Measurements from ENCODE around the gene TFAP2A.

The TFAP2A gene

GRCh38 chr6:10368861-10369260, 46.0 kb downstream of the TFAP2A start:
- Histone ChIP-seq H3K23ac (ENCODE audit: low read length) (no peak overlapping the region), H2BK120ac (ENCODE audit: insufficient read depth, low read length, poor library complexity) (no peak overlapping the region), H3K4me3 (ENCODE audit: low read depth, low read length) (no peak overlapping the region), H3K79me1 (ENCODE audit: low read length) (no peaks in the 10 kb centered on the region), H4K91ac (ENCODE audit: low read depth, low read length) (no peak overlapping the region), H3K36me3 (ENCODE audit: control insufficient read depth in 1 of 2, insufficient read depth in 2 of 2, low read length in 2 of 2) (no peaks in the 10 kb centered on the region), H3K27ac (ENCODE audit: low read depth, low read length) (no peak overlapping the region), H4K8ac (ENCODE audit: low read depth, low read length) (no peak overlapping the region), H4K12ac (ENCODE audit: low read depth, low read length) (no peak overlapping the region), H3K18ac (ENCODE audit: low read length) (no peak overlapping the region), H3K27me3 (ENCODE audit: insufficient read depth, low read length) (no peaks in the 10 kb centered on the region), H3K79me2 (ENCODE audit: control insufficient read depth, insufficient read depth, low read length, poor library complexity) (no peaks in the 10 kb centered on the region), H2AFZ (ENCODE audit: insufficient read depth, low read length, poor library complexity) (no peak overlapping the region), H3K4ac (ENCODE audit: low read depth, low read length) (no peak overlapping the region), H3K14ac (ENCODE audit: low read length) (no peak overlapping the region), H3K9ac (ENCODE audit: low read length) (no peak overlapping the region), H2AK5ac (ENCODE audit: low read length) (no peak overlapping the region), H2BK5ac (ENCODE audit: low read depth, low read length, poor library complexity) (no peak overlapping the region), H3K4me1 (ENCODE audit: control insufficient read depth in 1 of 2, insufficient read depth in 2 of 2, low read length in 2 of 2) (no peaks in the 10 kb centered on the region), H2BK12ac (ENCODE audit: low read length) (no peak overlapping the region), H3K9me3 (ENCODE audit: insufficient read depth, low read depth, low read length) (peaks cover under 1% of the 10 kb centered on the region), H3K4me2 (ENCODE audit: low read length) (no peak overlapping the region)
- no CpG with 5 or more reads among the region's 3 CpGs for WGBS (ENCODE audit: extremely low coverage, insufficient coverage, insufficient read length)
- no peak for DNase-seq

DNA sequence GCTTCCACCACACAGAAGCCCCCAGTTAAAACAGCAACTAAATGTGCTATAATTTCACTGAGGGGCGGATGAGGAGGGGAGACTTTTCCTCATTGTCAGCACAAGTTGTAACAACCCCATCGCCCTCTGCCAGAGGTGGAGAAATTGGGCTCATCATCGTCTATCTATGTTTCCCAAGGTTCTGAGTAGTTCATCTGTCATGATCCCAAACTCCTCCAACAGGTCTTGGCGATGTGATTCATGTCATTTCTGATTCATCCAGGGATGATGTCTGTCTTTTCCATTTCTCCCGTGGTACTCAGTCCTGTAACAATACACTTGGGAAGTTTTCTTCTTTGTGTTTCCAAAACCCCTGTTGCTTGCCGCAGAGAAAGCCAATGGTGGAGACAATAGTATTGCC, 51.0 kb downstream of the TFAP2A start:
- Histone ChIP-seq H4K91ac (ENCODE audit: low read depth, low read length) (no peak overlapping the region), H4K8ac (ENCODE audit: low read depth, low read length) (no peak overlapping the region), H3K9me3 (ENCODE audit: insufficient read depth, low read depth, low read length) (peaks cover 3% of the 10 kb centered on the region), H2BK5ac (ENCODE audit: low read depth, low read length, poor library complexity) (no peak overlapping the region), H2AFZ (ENCODE audit: insufficient read depth, low read length, poor library complexity) (no peak overlapping the region), H3K18ac (ENCODE audit: low read length) (no peak overlapping the region), H3K4me1 (ENCODE audit: control insufficient read depth in 1 of 2, insufficient read depth in 2 of 2, low read length in 2 of 2) (no peaks in the 10 kb centered on the region), H3K4me3 (ENCODE audit: low read depth, low read length) (no peak overlapping the region), H2BK12ac (ENCODE audit: low read length) (no peak overlapping the region), H3K27me3 (ENCODE audit: insufficient read depth, low read length) (no peaks in the 10 kb centered on the region), H2BK120ac (ENCODE audit: insufficient read depth, low read length, poor library complexity) (no peak overlapping the region), H4K12ac (ENCODE audit: low read depth, low read length) (no peak overlapping the region), H3K27ac (ENCODE audit: low read depth, low read length) (no peak overlapping the region), H3K79me1 (ENCODE audit: low read length) (no peaks in the 10 kb centered on the region), H3K4ac (ENCODE audit: low read depth, low read length) (no peak overlapping the region), H3K23ac (ENCODE audit: low read length) (no peak overlapping the region), H3K9ac (ENCODE audit: low read length) (no peak overlapping the region), H2AK5ac (ENCODE audit: low read length) (no peak overlapping the region), H3K36me3 (ENCODE audit: control insufficient read depth in 1 of 2, insufficient read depth in 2 of 2, low read length in 2 of 2) (no peaks in the 10 kb centered on the region), H3K79me2 (ENCODE audit: control insufficient read depth, insufficient read depth, low read length, poor library complexity) (no peaks in the 10 kb centered on the region), H3K4me2 (ENCODE audit: low read length) (no peak overlapping the region), H3K14ac (ENCODE audit: low read length) (no peak overlapping the region)
- peak; percentile 51 to 67 for DNase-seq
- WGBS (ENCODE audit: extremely low coverage, insufficient coverage, insufficient read length): no CpG with 5 or more reads among the region's 6 CpGs

DNA sequence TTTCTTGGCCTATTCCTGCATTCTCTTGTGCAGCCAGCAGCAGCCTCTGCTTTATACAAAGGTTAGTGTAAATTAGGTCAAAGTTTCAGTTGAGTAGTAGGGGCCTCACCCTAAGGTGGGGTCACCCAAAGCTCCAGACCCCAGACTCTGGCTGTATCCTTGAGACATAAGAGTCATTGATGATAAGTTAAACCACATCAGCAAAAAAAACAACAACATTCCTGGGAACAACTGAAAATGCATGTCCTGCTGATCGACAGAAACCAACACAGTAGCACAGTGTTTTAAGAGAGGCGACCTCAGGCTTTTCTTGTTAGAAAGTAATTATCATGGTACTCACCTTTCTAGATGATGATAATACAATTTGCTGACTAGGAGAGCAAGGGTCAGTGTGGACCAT, 52.6 kb downstream of the TFAP2A start:
- no peak overlapping the region for H4K91ac ChIP-seq (ENCODE audit: low read depth, low read length)
- no peak overlapping the region for H2BK12ac ChIP-seq (ENCODE audit: low read length)
- H3K9ac ChIP-seq (ENCODE audit: low read length): no peak overlapping the region
- no peak overlapping the region for H4K8ac ChIP-seq (ENCODE audit: low read depth, low read length)
- H3K27ac ChIP-seq (ENCODE audit: low read depth, low read length): no peak overlapping the region
- H4K12ac ChIP-seq (ENCODE audit: low read depth, low read length): no peak overlapping the region
- no peak overlapping the region for H3K23ac ChIP-seq (ENCODE audit: low read length)
- no peaks in the 10 kb centered on the region for H3K79me1 ChIP-seq (ENCODE audit: low read length)
- H3K4ac ChIP-seq (ENCODE audit: low read depth, low read length): no peak overlapping the region
- peaks cover 3% of the 10 kb centered on the region for H3K9me3 ChIP-seq (ENCODE audit: insufficient read depth, low read depth, low read length)
- no peak overlapping the region for H2AK5ac ChIP-seq (ENCODE audit: low read length)
- H3K18ac ChIP-seq (ENCODE audit: low read length): no peak overlapping the region
- DNase-seq: no peak
- H3K4me3 ChIP-seq (ENCODE audit: low read depth, low read length): no peak overlapping the region
- H2BK5ac ChIP-seq (ENCODE audit: low read depth, low read length, poor library complexity): no peak overlapping the region
- WGBS (ENCODE audit: extremely low coverage, insufficient coverage, insufficient read length): no CpG with 5 or more reads among the region's 2 CpGs
- no peaks in the 10 kb centered on the region for H3K4me1 ChIP-seq (ENCODE audit: control insufficient read depth in 1 of 2, insufficient read depth in 2 of 2, low read length in 2 of 2)
- H3K36me3 ChIP-seq (ENCODE audit: control insufficient read depth in 1 of 2, insufficient read depth in 2 of 2, low read length in 2 of 2): no peaks in the 10 kb centered on the region
- H2AFZ ChIP-seq (ENCODE audit: insufficient read depth, low read length, poor library complexity): no peak overlapping the region
- H3K14ac ChIP-seq (ENCODE audit: low read length): no peak overlapping the region
- no peak overlapping the region for H3K4me2 ChIP-seq (ENCODE audit: low read length)
- no peaks in the 10 kb centered on the region for H3K27me3 ChIP-seq (ENCODE audit: insufficient read depth, low read length)
- H3K79me2 ChIP-seq (ENCODE audit: control insufficient read depth, insufficient read depth, low read length, poor library complexity): no peaks in the 10 kb centered on the region
- H2BK120ac ChIP-seq (ENCODE audit: insufficient read depth, low read length, poor library complexity): no peak overlapping the region

GRCh38 chr6:10361428-10361827, 53.4 kb downstream of the TFAP2A start:
- no CpG with 5 or more reads among the region's 4 CpGs for WGBS (ENCODE audit: extremely low coverage, insufficient coverage, insufficient read length)
- H3K18ac ChIP-seq (ENCODE audit: low read length): no peak overlapping the region
- no peak overlapping the region for H3K23ac ChIP-seq (ENCODE audit: low read length)
- H2BK120ac ChIP-seq (ENCODE audit: insufficient read depth, low read length, poor library complexity): no peak overlapping the region
- no peak overlapping the region for H2AK5ac ChIP-seq (ENCODE audit: low read length)
- H3K4me2 ChIP-seq (ENCODE audit: low read length): no peak overlapping the region
- no peaks in the 10 kb centered on the region for H3K4me1 ChIP-seq (ENCODE audit: control insufficient read depth in 1 of 2, insufficient read depth in 2 of 2, low read length in 2 of 2)
- no peaks in the 10 kb centered on the region for H3K79me1 ChIP-seq (ENCODE audit: low read length)
- DNase-seq: no peak
- no peak overlapping the region for H4K91ac ChIP-seq (ENCODE audit: low read depth, low read length)
- no peak overlapping the region for H2BK12ac ChIP-seq (ENCODE audit: low read length)
- no peak overlapping the region for H4K8ac ChIP-seq (ENCODE audit: low read depth, low read length)
- no peak overlapping the region for H3K14ac ChIP-seq (ENCODE audit: low read length)
- no peak overlapping the region for H3K4ac ChIP-seq (ENCODE audit: low read depth, low read length)
- no peak overlapping the region for H3K4me3 ChIP-seq (ENCODE audit: low read depth, low read length)
- no peak overlapping the region for H4K12ac ChIP-seq (ENCODE audit: low read depth, low read length)
- H3K9ac ChIP-seq (ENCODE audit: low read length): no peak overlapping the region
- no peak overlapping the region for H2AFZ ChIP-seq (ENCODE audit: insufficient read depth, low read length, poor library complexity)
- H3K79me2 ChIP-seq (ENCODE audit: control insufficient read depth, insufficient read depth, low read length, poor library complexity): no peaks in the 10 kb centered on the region
- no peaks in the 10 kb centered on the region for H3K27me3 ChIP-seq (ENCODE audit: insufficient read depth, low read length)
- peaks cover 3% of the 10 kb centered on the region for H3K9me3 ChIP-seq (ENCODE audit: insufficient read depth, low read depth, low read length)
- no peaks in the 10 kb centered on the region for H3K36me3 ChIP-seq (ENCODE audit: control insufficient read depth in 1 of 2, insufficient read depth in 2 of 2, low read length in 2 of 2)
- no peak overlapping the region for H2BK5ac ChIP-seq (ENCODE audit: low read depth, low read length, poor library complexity)
- no peak overlapping the region for H3K27ac ChIP-seq (ENCODE audit: low read depth, low read length)

All from trophoblast cell (in vitro differentiated cells and primary cell).